Right kidney (tissue), 1 donor: ENCODE results near the gene VWA5B2.

Experiments
- DNase-seq: peaks from one replicate; pipeline ENCODE4 v3.0.0-alpha.2; 2016

Gene VWA5B2

GRCh38 chr3:184275961-184276910 lies 46.9 kb downstream of the VWA5B2 start, which contains the start of gene ECE2:
Gene ECE2, plus strand, starts transcription at chr3:184276022. Its CDS starts 132 bp downstream, at chr3:184276154.
- DNase-seq = no peak

DNA sequence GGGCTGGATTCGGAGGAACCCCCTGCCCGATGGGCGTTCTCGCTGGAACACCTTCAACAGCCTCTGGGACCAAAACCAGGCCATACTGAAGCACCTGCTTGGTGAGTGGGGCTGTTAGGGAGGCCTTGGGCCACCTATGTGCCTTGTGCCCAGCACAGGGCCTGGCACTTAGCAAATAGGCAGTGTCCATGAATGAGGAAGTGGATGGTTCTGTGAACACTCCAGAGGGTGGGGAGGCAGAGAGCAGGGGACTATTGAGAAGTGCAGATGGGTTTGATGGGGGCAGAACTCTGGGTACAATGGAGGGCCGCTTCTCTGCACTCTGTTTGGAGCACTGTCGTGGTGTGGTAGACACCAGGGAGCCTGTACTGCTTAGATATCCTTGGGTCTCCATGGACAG lies 48.0 kb downstream of the VWA5B2 start:
- DNase-seq = no peak

- DNase-seq = no peak
Observed at GRCh38 chr3:184282941-184283340, 53.6 kb downstream of the VWA5B2 start.

DNA sequence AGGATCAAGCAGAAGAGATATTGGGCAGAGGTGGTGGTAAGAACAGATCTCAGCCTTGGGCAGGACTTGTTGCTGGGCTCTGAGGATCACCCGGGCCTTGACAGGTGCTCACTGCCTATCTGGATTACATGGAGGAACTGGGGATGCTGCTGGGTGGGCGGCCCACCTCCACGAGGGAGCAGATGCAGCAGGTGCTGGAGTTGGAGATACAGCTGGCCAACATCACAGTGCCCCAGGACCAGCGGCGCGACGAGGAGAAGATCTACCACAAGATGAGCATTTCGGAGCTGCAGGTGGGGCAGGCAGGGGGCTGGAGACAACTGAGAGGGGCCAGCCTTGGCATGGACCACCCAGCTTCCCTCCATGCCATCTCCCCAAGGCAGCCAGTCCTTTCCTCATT lies 54.3 kb downstream of the VWA5B2 start:
- no peak for DNase-seq

DNA sequence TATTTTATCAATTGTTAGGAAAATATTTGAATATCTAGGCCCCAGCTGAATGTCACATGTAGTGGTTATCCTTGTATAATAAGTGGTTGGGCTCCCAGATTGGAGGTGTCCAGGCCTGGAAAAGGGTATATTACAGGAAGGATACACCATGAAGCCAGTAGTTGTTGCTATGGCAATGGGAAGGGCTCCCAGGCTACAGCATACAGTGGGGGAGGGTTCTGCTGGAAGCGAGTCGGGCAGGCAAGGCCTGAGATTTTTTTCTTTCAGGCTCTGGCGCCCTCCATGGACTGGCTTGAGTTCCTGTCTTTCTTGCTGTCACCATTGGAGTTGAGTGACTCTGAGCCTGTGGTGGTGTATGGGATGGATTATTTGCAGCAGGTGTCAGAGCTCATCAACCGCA lies 55.3 kb downstream of the VWA5B2 start:
- DNase-seq = no peak

GRCh38 chr3:184289426-184289938 lies 60.1 kb downstream of the VWA5B2 start:
- no peak for DNase-seq

DNA sequence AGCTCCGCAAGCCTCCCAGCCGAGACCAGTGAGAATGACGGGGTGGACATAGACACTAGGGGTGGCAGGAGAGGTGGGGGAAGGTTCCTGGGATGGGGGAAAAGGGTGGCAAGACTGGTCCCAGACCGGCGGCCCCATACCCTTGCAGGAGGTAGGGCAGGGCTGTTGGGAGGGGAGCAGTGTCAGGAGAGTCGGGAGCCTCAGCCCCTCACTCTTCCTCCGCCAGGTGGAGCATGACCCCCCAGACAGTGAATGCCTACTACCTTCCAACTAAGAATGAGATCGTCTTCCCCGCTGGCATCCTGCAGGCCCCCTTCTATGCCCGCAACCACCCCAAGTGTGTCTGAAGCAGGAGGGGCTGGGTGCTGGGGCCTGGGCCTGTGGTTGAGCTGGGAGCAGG lies 60.9 kb downstream of the VWA5B2 start:
- DNase-seq = no peak

DNA sequence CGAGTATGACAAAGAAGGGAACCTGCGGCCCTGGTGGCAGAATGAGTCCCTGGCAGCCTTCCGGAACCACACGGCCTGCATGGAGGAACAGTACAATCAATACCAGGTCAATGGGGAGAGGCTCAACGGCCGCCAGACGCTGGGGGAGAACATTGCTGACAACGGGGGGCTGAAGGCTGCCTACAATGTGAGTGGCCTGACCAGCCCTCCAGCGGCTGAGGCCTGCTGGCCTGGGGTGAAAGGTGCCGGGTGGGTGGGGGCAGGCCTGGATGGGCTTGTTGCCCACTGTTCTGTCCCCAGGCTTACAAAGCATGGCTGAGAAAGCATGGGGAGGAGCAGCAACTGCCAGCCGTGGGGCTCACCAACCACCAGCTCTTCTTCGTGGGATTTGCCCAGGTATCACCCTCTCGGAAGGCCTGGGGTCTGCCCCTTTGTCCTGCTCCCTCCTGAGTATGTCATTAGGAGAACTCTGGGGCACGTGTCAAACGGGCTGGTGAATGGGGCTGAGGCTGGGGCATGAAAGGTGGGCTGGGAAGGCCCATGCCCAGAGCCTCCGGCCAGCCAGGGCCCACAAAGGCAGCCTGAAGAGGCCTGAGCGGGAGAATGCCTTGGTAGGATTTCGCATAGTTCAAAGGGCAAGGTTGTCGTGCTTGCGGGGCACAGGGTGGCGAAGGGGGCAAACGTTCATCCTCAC lies 61.8 kb downstream of the VWA5B2 start:
- DNase-seq = no peak
